Activated CD4-positive, alpha-beta memory T cell treated with anti-CD3 and anti-CD28 coated beads, Interleukin-2, amount 10 ng/mL, durations not matched to agents 7 days and 5 days (primary cell): ENCODE results near the gene TMEM217. TPM values are rescaled to one million over a fixed set of nuclear protein-coding genes. Genes with fewer than 3 reads are reported as not detected.

ENCODE experiments used
- CTCF ChIA-PET: fragments of 350-600 bp; sonication (Branson Sonifier 250); formaldehyde crosslinking; loops from one replicate; lab custom pipeline; 2021; ENCODE audit warnings: antibody characterized with exemption, inconsistent platforms; lab: Charles Lee
- POLR2A ChIA-PET: fragments of 350-600 bp; sonication (Branson Sonifier 250); formaldehyde crosslinking; loops from one replicate; lab custom pipeline; 2021; ENCODE audit warnings: antibody characterized with exemption; lab: Charles Lee
- DNase-seq: peaks from one replicate; pipeline ENCODE4 v3.0.0-alpha.2; 2020
- H3K27ac Mint-ChIP-seq: one replicate; pipeline ENCODE4 v1.8.0; 2021; ENCODE audit warnings: mild to moderate bottlenecking, mixed read lengths
- H3K27me3 Mint-ChIP-seq: one replicate; pipeline ENCODE4 v1.8.0; 2021; ENCODE audit warnings: mixed read lengths
- H3K36me3 Mint-ChIP-seq: one replicate; pipeline ENCODE4 v1.8.0; 2021; ENCODE audit warnings: low read depth, mixed read lengths
- H3K4me1 Mint-ChIP-seq: one replicate; pipeline ENCODE4 v1.8.0; 2021; ENCODE audit warnings: mixed read lengths
- H3K4me3 Mint-ChIP-seq: one replicate; pipeline ENCODE4 v1.8.0; 2021; ENCODE audit warnings: mild to moderate bottlenecking, mixed read lengths
- H3K9me3 Mint-ChIP-seq: one replicate; pipeline ENCODE4 v1.8.0; 2021; ENCODE audit warnings: mixed read lengths
- total RNA-seq, 2 experiments: library from RNA; stranded (reverse); gene quantifications; one replicate each; pipeline ENCODE4 v1.2.3, GENCODE V29; 2021

Gene TMEM217
- total RNA-seq, 2 experiments from 2014 or later, result 1.6 to 2.1 TPM

- Mint-ChIP-seq H3K27ac (no peak overlapping the region), H3K4me3 (no peak overlapping the region), H3K4me1 (peaks cover 28% of the 10 kb centered on the region), H3K27me3 (no peaks in the 10 kb centered on the region), H3K9me3 (no peaks in the 10 kb centered on the region), H3K36me3 (no peaks in the 10 kb centered on the region)
- CTCF ChIA-PET, result interaction anchor here (0.8 kb wide), 1 partner anchor 224 kb away, joined by 3 read pairs; no protein-coding TSS in a partner anchor
- POLR2A ChIA-PET, result no interaction called here
- DNase-seq, result no peak
Measured at GRCh38 chr6:37241775-37242428, 16.0 kb downstream of the TMEM217 start.

- Mint-ChIP-seq H3K36me3 (no peaks in the 10 kb centered on the region), H3K27me3 (no peaks in the 10 kb centered on the region), H3K4me3 (no peak overlapping the region), H3K4me1 (peaks cover 31% of the 10 kb centered on the region), H3K9me3 (no peaks in the 10 kb centered on the region), H3K27ac (no peak overlapping the region)
- no peak for DNase-seq
- ChIA-PET POLR2A (no interaction called here), CTCF (no interaction called here)
Measured at GRCh38 chr6:37241131-37241530, 16.8 kb downstream of the TMEM217 start.

GRCh38 chr6:37239950-37240713, 17.8 kb downstream of the TMEM217 start:
- Mint-ChIP-seq H3K27me3 (no peaks in the 10 kb centered on the region), H3K27ac (peak overlapping the region; percentile 44), H3K4me3 (no peak overlapping the region), H3K9me3 (no peaks in the 10 kb centered on the region), H3K36me3 (no peaks in the 10 kb centered on the region), H3K4me1 (peaks cover 31% of the 10 kb centered on the region)
- CTCF ChIA-PET, result interaction anchor here (1.1 to 1.2 kb wide), 2 partner anchors 17 to 20 kb away, joined by 3 read pairs; no protein-coding TSS in a partner anchor
- peak; percentile 55 for DNase-seq
- POLR2A ChIA-PET, result interaction anchor here (1.0 to 1.2 kb wide), 3 partner anchors 19 to 231 kb away, joined by 3 to 4 read pairs (median 3); no protein-coding TSS in a partner anchor

- ChIA-PET CTCF (interaction anchor here (1.1 to 1.2 kb wide), 2 partner anchors 17 to 20 kb away, joined by 3 read pairs; no protein-coding TSS in a partner anchor), POLR2A (interaction anchor here (1.0 to 1.2 kb wide), 3 partner anchors 20 to 231 kb away, joined by 3 to 4 read pairs (median 3); no protein-coding TSS in a partner anchor)
- Mint-ChIP-seq H3K27me3 (no peaks in the 10 kb centered on the region), H3K27ac (peak overlapping the region; percentile 44), H3K4me3 (no peak overlapping the region), H3K4me1 (peaks cover 31% of the 10 kb centered on the region), H3K9me3 (no peaks in the 10 kb centered on the region), H3K36me3 (no peaks in the 10 kb centered on the region)
- no peak for DNase-seq
Measured at GRCh38 chr6:37239526-37239925, 18.4 kb downstream of the TMEM217 start.

GRCh38 chr6:37238381-37238780, 19.6 kb downstream of the TMEM217 start:
- no peak overlapping the region for H3K27ac Mint-ChIP-seq
- CTCF ChIA-PET, result no interaction called here
- no peaks in the 10 kb centered on the region for H3K9me3 Mint-ChIP-seq
- no peak for DNase-seq
- no peak overlapping the region for H3K4me3 Mint-ChIP-seq
- H3K27me3 Mint-ChIP-seq, result no peaks in the 10 kb centered on the region
- H3K36me3 Mint-ChIP-seq, result no peaks in the 10 kb centered on the region
- POLR2A ChIA-PET, result no interaction called here
- peaks cover 31% of the 10 kb centered on the region for H3K4me1 Mint-ChIP-seq

GRCh38 chr6:37237789-37238188, 20.2 kb downstream of the TMEM217 start:
- Mint-ChIP-seq H3K9me3 (no peaks in the 10 kb centered on the region), H3K4me3 (no peak overlapping the region), H3K36me3 (no peaks in the 10 kb centered on the region), H3K27me3 (no peaks in the 10 kb centered on the region), H3K27ac (no peak overlapping the region), H3K4me1 (peaks cover 31% of the 10 kb centered on the region)
- ChIA-PET POLR2A (no interaction called here), CTCF (no interaction called here)
- no peak for DNase-seq

GRCh38 chr6:37236921-37237320, 21.0 kb downstream of the TMEM217 start:
- H3K4me1 Mint-ChIP-seq, result peaks cover 28% of the 10 kb centered on the region
- no peaks in the 10 kb centered on the region for H3K9me3 Mint-ChIP-seq
- no peak overlapping the region for H3K4me3 Mint-ChIP-seq
- ChIA-PET CTCF (no interaction called here), POLR2A (no interaction called here)
- no peak overlapping the region for H3K27ac Mint-ChIP-seq
- H3K36me3 Mint-ChIP-seq, result no peaks in the 10 kb centered on the region
- H3K27me3 Mint-ChIP-seq, result no peaks in the 10 kb centered on the region
- DNase-seq, result no peak

GRCh38 chr6:37233541-37233940, 24.4 kb downstream of the TMEM217 start:
- POLR2A ChIA-PET, result no interaction called here
- no peak for DNase-seq
- Mint-ChIP-seq H3K4me1 (peaks cover 20% of the 10 kb centered on the region), H3K27me3 (no peaks in the 10 kb centered on the region), H3K9me3 (no peaks in the 10 kb centered on the region), H3K27ac (no peak overlapping the region), H3K36me3 (no peaks in the 10 kb centered on the region), H3K4me3 (no peak overlapping the region)
- CTCF ChIA-PET, result no interaction called here

GRCh38 chr6:37232430-37233017, 25.4 kb downstream of the TMEM217 start:
- H3K4me1 Mint-ChIP-seq, result peaks cover 14% of the 10 kb centered on the region
- no peaks in the 10 kb centered on the region for H3K27me3 Mint-ChIP-seq
- ChIA-PET POLR2A (no interaction called here), CTCF (interaction anchor here (1.1 to 1.3 kb wide), 2 partner anchors 214 to 347 kb away, joined by 3 to 4 read pairs; no protein-coding TSS in a partner anchor)
- no peaks in the 10 kb centered on the region for H3K9me3 Mint-ChIP-seq
- DNase-seq, result no peak
- no peak overlapping the region for H3K4me3 Mint-ChIP-seq
- no peaks in the 10 kb centered on the region for H3K36me3 Mint-ChIP-seq
- no peak overlapping the region for H3K27ac Mint-ChIP-seq

- H3K27me3 Mint-ChIP-seq, result no peaks in the 10 kb centered on the region
- DNase-seq, result no peak
- peaks cover 5% of the 10 kb centered on the region for H3K4me1 Mint-ChIP-seq
- ChIA-PET POLR2A (no interaction called here), CTCF (interaction anchor here (2.6 kb wide), 1 partner anchor 212 kb away, joined by 6 read pairs; no protein-coding TSS in a partner anchor)
- H3K9me3 Mint-ChIP-seq, result no peaks in the 10 kb centered on the region
- no peak overlapping the region for H3K27ac Mint-ChIP-seq
- no peak overlapping the region for H3K4me3 Mint-ChIP-seq
- no peaks in the 10 kb centered on the region for H3K36me3 Mint-ChIP-seq
Measured at GRCh38 chr6:37230104-37230503, 27.8 kb downstream of the TMEM217 start.

GRCh38 chr6:37225350-37226169, 32.4 kb downstream of the TMEM217 start:
- Mint-ChIP-seq H3K9me3 (no peaks in the 10 kb centered on the region), H3K4me3 (no peak overlapping the region), H3K27me3 (no peaks in the 10 kb centered on the region), H3K27ac (no peak overlapping the region), H3K36me3 (no peaks in the 10 kb centered on the region), H3K4me1 (peaks cover 21% of the 10 kb centered on the region)
- DNase-seq, result no peak
- POLR2A ChIA-PET, result no interaction called here
- CTCF ChIA-PET, result interaction anchor here (0.6 to 0.9 kb wide), 3 partner anchors 15 to 724 kb away, joined by 3 read pairs; no protein-coding TSS in a partner anchor

GRCh38 chr6:37222992-37223391, 35.0 kb downstream of the TMEM217 start:
- no peaks in the 10 kb centered on the region for H3K36me3 Mint-ChIP-seq
- peak overlapping the region; percentile 77 for H3K4me3 Mint-ChIP-seq
- no peaks in the 10 kb centered on the region for H3K9me3 Mint-ChIP-seq
- H3K4me1 Mint-ChIP-seq, result peaks cover 26% of the 10 kb centered on the region
- H3K27ac Mint-ChIP-seq, result no peak overlapping the region
- POLR2A ChIA-PET, result interaction anchor here (0.9 to 2.0 kb wide), 3 partner anchors 10 to 50 kb away, joined by 3 to 5 read pairs (median 3); partner anchors contain the start of genes TBC1D22B and TMEM217
- CTCF ChIA-PET, result interaction anchor here (0.7 to 2.0 kb wide), 6 partner anchors 10 to 205 kb away, joined by 3 to 8 read pairs (median 4); no protein-coding TSS in a partner anchor
- no peaks in the 10 kb centered on the region for H3K27me3 Mint-ChIP-seq
- no peak for DNase-seq
